ENCODE results near the gene AZIN2.

GRCh38 chr1:33151116-33151515 lies 70.2 kb downstream of the AZIN2 start:
- TF ChIP-seq, protein P1, sequence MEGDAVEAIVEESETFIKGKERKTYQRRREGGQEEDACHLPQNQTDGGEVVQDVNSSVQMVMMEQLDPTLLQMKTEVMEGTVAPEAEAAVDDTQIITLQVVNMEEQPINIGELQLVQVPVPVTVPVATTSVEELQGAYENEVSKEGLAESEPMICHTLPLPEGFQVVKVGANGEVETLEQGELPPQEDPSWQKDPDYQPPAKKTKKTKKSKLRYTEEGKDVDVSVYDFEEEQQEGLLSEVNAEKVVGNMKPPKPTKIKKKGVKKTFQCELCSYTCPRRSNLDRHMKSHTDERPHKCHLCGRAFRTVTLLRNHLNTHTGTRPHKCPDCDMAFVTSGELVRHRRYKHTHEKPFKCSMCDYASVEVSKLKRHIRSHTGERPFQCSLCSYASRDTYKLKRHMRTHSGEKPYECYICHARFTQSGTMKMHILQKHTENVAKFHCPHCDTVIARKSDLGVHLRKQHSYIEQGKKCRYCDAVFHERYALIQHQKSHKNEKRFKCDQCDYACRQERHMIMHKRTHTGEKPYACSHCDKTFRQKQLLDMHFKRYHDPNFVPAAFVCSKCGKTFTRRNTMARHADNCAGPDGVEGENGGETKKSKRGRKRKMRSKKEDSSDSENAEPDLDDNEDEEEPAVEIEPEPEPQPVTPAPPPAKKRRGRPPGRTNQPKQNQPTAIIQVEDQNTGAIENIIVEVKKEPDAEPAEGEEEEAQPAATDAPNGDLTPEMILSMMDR (IDR thresholded peaks at IDR 0.05; ENCODE audit: low read length) = no peak
- TF ChIP-seq EZH2 (IDR thresholded peaks at IDR 0.05; ENCODE audit: borderline replicate concordance, low read length) = no peak
